ENCODE measurements around the gene POLR2E.
A peak's percentile ranks its signal among the peaks of the same experiment; 100 is the strongest.
"Not testable (repeated sequence)": the region's sequence is repeated elsewhere in the genome, so short reads cannot be mapped to it uniquely, and the experiment has no call there.

Gene POLR2E

DNA sequence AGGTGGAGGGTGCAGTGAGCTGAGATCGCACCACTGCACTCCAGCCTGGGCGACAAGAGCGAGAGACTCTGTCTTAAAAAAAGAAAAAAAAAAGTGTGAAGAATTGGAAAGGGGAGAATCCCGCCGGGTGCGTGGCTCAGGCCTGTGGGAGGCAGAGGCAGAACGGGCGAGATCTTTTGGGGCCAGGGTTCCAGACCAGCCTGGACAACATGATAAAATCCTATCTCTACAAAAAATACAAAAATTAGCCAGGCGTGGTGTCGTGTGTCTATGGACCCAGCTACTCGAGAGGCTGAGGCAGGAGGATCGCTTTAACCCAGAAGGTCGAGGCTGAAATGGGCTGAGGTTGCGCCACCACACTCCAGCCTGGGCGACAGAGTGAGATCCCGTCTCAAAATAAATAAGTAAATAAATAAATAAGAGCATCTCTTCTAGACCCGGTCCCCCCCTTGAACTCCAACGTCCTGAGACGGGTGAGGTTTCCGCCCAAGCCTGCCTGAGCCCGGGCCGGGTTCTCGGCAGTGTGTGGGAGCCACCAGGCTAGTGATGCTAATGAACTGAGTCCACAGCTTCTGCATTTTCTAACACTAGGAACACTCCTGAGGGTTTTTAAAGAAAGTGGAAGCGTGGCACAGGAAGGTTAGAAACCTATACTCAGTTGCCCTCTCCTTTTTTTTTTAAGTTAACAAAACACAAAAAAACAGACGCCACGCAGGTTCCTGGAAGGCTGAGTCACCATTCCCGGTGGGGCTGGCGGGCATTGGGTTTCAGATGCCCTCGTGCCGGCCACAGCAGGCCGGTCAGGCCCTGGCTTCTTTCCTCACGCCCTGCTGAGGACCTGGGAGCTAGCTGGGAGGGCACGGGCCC lies 30.7 kb upstream of the POLR2E start:
- DNase-seq (ENCODE audit: low spot score), result no peak

DNA sequence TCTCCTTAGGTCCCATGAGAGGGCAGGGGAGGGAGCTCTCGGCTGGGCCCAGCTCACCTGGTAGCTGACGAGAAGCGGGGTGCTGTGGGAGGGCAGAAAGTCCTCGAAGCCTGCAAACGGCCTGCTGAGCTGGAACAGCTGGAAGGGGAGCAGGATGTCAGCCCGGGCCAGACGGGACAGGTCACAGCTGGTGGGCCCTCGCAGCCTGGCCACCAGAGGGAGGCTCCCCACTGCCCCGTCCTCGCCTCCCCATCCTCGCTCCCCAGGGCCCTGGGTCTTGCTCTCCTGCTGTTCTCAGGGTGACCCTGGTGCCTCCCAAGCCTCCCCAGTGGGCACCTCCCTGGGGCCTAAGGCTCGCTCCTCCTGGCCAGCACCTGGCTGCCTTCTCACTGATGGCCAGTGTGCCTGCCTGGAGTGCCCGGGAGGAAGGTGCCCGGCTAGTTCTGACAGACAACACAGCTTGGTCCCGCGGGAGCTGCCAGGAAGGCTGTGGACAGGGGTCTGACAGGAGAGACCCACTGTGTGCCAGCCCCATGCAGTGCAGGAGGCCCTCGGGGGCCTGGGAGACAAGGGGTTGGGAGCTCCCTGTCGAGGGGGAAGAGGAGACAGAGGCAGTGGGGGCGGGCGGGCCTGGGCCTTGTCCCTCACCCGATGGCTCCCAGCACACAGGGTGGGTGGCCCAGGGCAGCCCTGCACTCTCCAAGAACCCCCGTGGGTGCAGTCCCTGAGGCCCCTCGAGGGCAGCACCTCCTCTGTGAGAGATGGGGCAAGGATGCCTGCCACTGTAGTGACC lies 28.9 kb upstream of the POLR2E start:
- no peak for DNase-seq (ENCODE audit: low spot score)

DNA sequence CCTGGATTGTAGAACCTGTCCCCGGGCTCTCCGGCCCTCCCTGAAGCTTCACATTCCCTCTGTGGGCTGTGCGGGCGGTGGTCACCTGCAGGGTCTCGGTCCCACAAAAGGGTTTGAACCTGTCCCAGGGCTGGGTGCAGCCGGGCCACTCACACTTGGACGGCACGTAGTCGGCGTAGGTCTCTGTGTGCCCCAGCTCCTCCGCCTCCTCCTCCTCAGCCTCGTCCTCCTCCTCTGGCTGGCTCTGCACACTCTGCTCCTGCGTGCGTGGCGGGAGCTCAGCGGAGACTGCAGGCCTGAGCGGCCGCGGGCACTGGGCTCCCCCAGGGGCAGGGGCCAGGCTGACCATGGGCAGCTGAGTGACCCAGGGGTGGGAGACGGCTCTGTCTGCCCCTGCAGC lies 28.2 kb upstream of the POLR2E start:
- no peak for DNase-seq (ENCODE audit: low spot score)

DNA sequence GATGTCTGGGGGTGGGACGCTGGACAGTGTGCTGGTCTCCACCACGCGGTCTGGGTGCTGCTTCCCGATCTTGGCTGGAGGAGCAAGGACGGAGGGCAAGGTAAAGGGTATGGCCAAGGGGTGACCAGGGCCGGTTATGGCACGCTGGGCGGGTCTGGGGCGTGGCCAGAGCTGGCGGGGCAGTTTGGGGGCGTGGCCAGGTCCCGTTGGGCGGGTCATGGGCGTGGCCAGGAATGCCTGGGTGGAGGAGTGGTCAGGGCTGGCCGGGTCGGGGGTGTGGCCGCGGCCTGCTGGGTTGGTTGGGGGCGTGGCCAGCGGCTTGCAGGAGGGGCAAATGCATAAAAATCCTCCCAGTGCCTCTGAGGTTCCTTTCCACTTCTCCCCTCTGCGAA lies 27.8 kb upstream of the POLR2E start:
- DNase-seq (ENCODE audit: low spot score), result peak; percentile 97

DNA sequence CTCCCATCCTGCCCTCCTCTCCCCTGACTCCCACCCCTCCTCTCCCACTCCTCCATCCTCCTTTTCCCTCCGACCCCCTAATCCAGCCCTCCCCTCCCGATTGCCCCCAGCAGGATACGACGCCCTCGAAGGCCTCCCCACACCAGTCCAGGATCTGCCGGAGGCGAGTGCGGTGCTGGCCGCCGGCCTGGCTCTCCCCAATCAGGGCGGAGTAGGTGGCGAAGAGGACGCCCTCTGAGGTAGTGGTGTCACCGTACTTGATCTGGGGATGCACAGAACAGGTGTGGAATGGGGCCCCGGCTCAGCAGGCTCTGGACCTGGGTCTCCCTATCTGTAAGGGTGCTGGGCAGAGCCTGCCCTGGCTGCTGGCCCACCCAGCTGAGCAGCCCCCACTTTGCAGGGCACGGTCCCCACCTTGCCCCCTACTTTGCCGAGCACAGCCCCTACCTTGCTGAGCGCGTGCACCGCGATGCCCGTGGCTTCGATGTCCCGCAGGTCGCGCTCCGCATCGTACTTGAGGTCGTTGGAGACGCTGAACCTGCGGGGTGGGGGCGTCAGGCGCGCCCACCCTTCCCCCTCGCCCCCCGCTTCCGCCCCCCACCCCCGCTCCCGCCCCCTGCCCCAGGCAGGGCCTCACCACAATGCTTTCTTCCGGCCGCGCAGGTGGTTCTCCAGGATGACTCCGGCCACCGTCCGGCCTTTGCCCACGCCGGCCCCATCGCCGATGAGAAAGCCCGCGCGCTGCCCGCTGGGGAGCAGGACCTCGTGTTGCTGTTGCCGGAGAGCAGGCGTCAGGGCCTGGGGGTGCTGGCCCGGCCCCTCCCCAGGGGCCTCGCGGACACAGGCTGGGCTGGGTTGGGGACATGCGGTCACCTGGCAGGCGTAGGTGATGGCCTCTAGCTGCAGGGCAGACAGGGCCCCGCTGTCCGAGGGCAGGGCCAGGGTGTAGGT lies 27.1 kb upstream of the POLR2E start:
- no peak for DNase-seq (ENCODE audit: low spot score)

DNA sequence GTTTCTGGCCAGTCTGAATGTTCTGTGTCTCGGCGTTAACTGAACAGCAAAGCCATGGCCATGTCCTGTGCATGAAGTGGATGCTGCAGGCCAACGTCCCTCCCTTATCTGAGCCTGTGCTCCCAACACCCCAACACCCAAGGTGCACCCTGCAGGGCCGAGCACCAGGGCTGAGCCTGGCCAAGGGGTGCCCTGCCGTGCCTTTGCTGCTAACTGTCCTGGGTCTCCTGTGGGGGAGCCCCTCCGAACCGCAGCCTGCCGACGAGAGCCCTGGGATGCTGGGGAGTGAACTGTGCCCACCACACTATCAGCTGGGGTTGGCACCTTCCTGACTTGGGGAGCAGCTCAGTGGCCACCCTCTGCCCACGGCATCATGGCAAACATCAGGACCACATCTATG lies 26.2 kb upstream of the POLR2E start:
- no peak for DNase-seq (ENCODE audit: low spot score)

DNA sequence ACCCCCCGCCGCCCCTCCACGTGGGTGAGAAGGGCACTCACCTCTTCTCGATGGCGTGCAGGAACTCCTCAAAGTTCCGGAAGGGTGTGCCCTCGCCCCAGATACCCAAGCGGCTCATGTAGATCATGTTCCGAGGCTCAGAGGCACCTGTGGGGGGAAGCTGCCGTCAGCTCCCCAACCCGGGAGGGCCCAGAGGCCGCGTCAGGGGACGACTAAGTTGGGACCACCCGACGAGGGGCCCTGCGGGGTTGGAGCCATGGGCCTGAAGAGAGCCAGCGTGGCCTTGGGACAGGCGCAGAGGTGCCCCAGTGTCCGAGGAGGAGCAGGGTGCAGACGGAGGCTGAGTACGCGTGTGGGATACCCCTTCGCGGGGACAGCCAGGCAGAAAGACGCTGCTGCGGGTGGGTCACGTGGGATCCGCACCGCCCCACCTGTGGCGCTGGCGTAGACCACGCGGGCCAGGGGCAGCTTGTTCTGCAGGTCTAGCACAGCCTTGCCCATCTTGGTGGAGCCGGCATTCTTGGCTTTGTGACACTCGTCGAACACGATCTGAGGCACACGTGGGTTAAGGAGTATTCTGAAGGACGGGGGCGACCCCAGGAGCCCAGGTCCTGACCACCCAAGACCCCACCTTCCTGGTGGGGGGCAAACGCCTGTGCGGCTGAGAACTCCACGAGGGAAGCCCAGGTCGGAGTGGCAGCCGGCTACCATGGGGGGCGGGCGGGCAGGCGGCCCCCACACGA lies 24.5 kb upstream of the POLR2E start:
- no peak for DNase-seq (ENCODE audit: low spot score)

DNA sequence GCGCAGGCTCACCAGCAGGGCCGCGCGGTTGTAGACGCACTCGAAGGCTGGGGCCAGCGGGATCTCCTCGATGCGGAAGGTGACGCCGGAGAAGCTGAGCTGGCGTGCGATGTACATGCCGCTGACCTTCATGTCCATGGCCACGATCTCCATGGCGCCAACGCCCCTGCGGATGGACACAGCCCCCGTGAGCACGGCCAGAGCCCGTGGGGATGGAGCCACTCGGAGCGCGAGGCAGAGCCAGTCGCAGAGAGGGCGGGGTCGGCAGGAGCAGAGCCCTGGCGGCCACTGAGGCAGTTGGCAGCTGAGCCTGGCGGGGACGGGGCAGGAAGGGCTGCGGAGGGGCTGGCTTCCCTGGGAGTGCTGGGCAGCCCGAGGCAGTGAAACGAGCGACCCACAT lies 23.8 kb upstream of the POLR2E start:
- DNase-seq (ENCODE audit: low spot score), result no peak

DNA sequence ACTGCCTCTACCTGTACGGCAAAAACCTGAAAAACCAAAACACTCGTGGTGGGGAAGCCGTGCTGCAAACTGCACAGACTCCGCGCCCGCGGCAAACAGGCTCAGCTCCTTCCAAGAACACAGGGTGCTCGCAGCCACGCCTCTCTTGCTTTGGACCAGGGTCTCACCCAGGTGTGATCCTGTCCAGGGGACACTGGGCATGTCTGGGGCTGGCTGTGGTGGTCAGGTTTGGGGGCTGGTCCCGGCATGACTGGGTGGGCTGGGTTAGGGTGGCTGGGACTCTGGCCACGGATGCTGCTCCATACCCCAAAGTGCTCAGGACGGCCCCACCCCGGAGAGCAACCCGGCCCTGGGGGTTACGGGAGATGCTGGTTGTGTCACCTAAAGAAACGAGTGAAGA lies 22.5 kb upstream of the POLR2E start:
- no peak for DNase-seq (ENCODE audit: low spot score)

DNA sequence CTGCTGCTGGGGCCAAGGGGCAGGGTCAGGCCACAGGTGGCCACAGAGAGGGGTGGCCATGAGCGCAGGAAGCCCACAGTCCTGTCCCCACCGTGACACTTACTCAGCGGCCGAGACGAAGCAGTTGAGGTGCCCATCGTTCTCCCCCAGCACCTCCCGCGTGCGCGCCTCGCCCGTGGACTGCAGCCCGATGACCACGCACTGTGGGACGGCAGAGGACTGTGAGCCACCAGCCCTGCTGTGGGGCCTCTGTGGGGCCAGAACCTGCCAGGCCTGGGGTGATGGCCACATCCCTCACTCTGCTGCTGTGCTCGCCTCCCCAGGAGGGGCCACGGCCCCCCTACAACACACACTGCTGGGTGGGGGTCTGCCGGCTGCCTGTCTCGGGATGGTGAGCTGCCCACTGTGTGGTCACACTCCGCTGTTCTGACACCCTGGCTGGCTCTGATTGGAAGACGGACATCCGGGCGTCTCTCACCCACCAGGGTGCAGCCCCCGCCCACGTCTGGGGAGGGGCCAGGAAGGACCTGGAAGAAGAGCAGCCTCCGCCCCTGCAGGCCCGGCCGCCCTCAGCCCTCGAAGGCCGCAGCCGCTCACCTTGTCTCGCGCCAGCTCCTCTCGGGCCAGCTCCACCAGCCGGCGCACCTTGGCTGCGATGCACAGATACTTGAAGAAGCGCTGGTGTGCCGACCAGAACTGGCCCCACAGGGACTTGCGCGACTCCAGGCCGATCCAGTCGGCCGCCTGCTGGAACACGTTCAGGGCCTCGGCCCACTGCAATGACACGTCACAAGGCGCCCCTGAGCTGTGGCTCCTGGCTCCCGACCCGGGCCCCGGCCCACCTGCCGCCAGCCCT lies 21.8 kb upstream of the POLR2E start:
- DNase-seq (ENCODE audit: low spot score), result no peak

DNA sequence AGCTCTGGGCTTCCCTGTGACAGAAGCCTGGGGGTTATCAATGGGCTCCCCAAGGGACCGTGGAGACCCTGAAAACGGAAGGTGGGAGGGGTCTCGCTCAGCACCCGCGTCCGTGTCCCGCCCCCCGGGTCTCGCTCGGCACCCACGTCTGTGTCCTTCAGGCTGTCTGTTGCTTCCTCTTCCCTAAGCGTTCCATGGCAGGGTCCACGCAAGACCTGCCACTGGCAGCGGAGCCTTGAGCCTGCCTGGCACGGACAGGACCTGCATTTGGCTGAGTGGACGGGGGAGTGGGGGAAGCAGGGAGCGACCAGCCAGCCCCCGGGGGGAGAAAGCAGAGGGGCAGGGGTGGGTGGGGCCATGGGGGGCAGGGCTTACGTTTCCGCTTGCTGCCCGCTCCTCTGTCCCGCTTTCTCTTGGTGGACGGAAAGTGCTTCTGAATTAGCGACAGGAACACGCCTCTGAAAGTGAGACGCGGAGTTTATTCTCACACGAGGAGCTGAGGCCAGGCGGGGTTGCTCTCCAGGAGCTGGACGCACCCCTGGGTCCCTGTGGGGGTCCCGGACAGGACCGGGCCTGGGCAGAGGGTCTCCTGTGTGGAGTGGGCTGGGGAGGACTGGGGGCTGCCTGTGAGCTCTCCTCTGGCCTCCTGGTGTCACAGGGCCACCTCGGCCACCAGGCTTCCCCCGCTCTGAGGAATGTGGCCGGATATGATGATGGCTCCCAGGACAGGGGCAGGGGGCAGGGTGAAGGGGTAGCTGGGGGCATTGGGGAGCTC lies 20.7 kb upstream of the POLR2E start:
- no peak for DNase-seq (ENCODE audit: low spot score)

DNA sequence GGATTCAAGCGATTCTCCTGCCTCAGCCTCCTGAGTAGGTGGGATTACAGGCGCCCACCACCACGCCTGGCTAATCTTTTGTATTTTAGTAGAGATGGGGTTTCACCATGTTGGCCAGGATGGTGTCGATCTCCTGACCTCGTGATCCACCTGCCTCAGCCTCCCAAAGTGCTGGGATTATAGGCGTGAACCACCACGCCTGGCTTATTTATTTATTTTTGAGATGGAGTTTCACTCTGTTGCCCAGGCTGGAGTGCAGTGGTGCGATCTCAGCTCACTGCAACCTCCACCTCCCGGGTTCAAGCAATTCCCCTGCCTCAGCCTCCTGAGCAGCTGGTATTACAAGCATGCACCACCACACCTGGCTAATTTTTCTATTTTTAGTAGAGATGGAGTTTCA lies 19.6 kb upstream of the POLR2E start:
- DNase-seq (ENCODE audit: low spot score), result not testable (repeated sequence)

DNA sequence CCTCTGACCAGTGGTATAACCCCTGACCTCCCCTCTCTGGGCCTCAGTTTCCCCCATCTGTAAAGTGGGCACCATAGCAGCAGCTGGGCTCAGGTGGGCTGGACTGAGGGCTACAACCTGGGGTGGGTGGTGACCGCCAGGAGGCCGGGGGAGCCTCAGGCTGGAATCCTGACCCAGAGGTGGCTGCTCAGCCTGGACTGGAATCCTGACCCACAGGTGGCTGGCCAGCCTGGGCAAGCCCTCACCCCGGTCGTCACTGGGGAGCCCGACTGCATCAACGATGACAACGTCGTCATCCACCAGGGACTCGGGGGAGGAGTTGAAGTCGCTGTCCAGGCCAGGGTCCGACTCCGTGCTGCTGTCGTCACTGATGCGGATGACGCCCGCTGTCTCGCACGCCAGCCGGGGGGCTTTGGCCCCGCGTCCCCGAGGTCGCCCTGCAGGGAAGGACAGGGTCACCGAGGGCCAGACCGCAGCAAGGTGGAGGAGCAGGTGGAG lies 18.9 kb upstream of the POLR2E start:
- no peak for DNase-seq (ENCODE audit: low spot score)

DNA sequence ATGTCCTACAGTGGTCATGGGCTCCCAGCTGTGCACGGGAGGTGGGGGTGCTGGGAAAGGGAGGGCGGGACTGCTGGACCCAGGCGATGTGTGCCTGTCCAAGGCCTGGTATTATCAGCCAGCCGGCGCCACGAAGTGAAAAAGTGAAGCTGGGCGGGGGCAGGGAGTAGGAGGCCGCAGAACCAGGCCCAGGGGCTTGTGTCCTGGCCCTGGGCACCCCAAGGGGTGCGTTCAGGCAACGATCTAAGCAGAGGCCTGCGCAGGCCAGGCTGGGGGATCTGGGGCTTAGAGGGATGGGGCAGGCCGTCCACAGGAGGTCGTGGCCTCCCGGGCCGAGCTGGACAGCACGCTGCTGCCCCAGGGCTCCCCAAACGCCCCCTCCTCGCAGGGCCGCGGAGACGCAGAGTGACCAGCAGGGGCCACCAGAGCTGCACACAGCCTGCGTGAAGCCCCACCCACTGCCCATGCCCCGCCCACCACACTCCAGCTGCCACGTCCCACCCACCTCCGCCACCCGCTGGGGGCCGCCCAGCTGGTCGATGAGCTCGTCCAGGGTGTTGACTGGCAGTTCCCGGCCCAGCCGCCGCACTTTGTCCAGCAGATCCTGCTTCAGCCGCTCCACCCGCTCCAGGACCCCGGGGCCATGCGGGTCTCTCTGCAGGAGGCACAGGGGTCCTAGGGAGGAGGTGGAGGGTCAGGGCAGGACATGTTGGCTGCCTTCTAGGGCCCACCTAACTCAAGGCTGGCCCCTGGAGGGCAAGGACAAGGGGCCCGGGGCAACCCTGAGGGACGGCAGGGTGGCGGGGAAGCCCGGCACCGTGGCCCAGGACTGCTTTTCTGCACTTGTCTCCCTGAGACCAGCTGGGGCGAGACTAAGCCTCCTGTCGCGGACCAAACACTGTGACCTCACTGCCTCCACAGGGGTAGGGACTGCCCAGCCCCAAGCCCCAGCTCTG lies 18.1 kb upstream of the POLR2E start:
- peak; percentile 96 for DNase-seq (ENCODE audit: low spot score)

DNA sequence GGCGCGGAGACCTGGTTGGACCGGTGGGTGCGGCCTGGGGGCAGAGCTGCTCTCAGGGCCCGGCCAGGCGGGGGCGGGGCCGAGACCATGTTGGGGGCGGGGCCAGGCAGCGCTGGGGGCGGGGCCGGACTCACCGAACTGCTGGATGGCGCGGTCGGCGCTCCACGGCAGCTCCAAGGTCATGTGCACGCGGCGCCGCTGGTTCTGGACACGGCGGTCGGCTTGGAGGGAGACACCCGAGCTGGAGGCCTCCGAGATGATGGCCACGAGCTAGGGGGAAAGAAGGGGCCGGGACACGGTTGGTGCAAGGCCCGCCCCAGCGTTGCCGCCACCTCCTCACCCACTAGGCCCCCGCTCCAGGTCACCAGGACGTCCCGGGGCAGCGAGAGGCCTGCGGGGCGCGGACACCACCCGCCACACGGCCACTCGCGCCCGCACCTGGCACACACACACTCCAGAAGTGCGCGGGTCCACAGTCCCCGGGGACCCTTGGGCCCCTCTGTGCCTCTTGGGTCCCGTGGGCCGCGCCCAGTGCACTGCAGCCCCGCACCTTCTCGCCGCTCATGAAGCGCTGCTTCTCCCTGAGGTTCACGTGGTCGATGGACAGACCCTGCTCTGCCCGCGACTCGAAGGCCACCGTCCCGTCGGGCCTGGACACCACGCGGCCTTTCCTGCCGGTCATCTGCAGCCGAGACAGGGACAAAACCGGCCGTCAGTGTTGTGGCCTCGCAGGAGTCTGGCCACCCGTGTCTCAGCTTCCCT lies 17.3 kb upstream of the POLR2E start:
- no peak for DNase-seq (ENCODE audit: low spot score)

DNA sequence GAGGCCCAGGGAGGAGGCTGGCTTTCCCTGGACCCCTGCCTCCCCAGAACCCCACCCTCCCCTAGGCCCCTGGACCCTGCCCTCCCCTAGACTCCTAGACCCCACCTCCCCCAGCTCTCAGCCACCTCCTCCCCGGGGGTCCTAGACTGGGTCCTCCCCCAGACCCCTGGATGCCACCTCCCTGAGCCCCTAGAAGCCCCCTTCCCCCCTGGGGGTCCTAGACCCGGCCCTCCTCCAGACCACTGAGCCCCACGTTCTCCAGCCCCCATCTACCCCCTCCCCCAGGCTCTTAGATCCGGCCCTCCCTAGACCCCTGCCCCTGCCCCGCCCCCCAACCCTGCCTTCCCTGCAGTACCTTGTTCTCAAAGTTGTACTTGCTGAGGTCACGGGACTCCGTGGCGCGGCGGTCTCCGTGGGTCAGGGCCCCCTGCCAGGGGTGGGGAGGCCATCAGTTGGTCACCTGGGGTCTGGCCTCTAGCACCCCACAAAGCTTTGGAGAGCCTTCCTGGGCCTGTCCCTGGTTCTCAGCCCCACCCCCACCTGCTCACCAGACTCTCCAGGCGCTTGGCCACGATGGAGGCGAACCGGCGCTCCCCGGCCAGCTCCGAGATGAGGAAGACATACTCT lies 16.6 kb upstream of the POLR2E start:
- no peak for DNase-seq (ENCODE audit: low spot score)
